CD14-positive monocyte (primary cell): ENCODE results near the gene ERCC5. TPM values are rescaled to one million over a fixed set of nuclear protein-coding genes. Genes with fewer than 3 reads are reported as not detected.

Experiments
- DNase-seq, 3 donors: peaks; one replicate each; pipeline ENCODE4 v3.0.0-alpha.2; 2011 to 2022
- H2AFZ ChIP-seq: 2 replicates; pipeline ENCODE4 v1.6.0; 2012; ENCODE audit warnings: mild to moderate bottlenecking, low read depth, low read length, inconsistent platforms; ENCODE audit not compliant: insufficient read depth, poor library complexity, severe bottlenecking
- H3K27ac ChIP-seq, 2 donors: 1 replicate in 1 of 2; 2 replicates in 1 of 2; pipeline ENCODE4 v1.5.1; 2012 to 2013; ENCODE audit warnings: low read length in 2 of 2, control low read depth in 1 of 2, inconsistent platforms in 1 of 2, low read depth in 1 of 2, mild to moderate bottlenecking in 1 of 2
- H3K27me3 ChIP-seq, 2 donors: one replicate each; pipeline versions ENCODE4 v1.6.0 to v1.6.1; 2011 to 2013; ENCODE audit warnings: low read length in 2 of 2; ENCODE audit not compliant: control insufficient read depth in 2 of 2, insufficient read depth in 2 of 2
- H3K36me3 ChIP-seq, 2 donors: replicated peaks in 1 of 2; 1 replicate in 1 of 2; 2 replicates in 1 of 2; pipeline versions ENCODE4 v1.5.1 to v1.6.1; 2012 to 2013; ENCODE audit warnings: low read length in 2 of 2, control low read depth in 1 of 2, inconsistent platforms in 1 of 2, mild to moderate bottlenecking in 1 of 2; ENCODE audit not compliant: insufficient read depth in 2 of 2, control insufficient read depth in 1 of 2
- H3K4me1 ChIP-seq, 2 donors: 1 replicate in 1 of 2; 2 replicates in 1 of 2; pipeline versions ENCODE4 v1.5.1 to v1.6.1; 2012 to 2013; ENCODE audit warnings: low read length in 2 of 2, control low read depth in 1 of 2, inconsistent platforms in 1 of 2, mild to moderate bottlenecking in 1 of 2, moderate library complexity in 1 of 2; ENCODE audit not compliant: insufficient read depth in 2 of 2, control insufficient read depth in 1 of 2
- H3K4me2 ChIP-seq: replicated peaks from 2 replicates; pipeline ENCODE3; 2012; ENCODE audit warnings: low read length, moderate library complexity, mild to moderate bottlenecking; ENCODE audit not compliant: poor library complexity, severe bottlenecking; ENCODE audit errors: extremely low read depth
- H3K4me3 ChIP-seq, 3 experiments: fragments of 200-600 bp in 1 of 3; sonication (generic) in 1 of 3; replicated peaks in 1 of 3; 1 replicate in 2 of 3; 2 replicates in 1 of 3; pipeline ENCODE4 v1.5.1; 2011 to 2013; ENCODE audit warnings: low read length in 3 of 3, mild to moderate bottlenecking in 3 of 3, control low read depth in 2 of 3, low read depth in 2 of 3, inconsistent platforms in 1 of 3, moderate library complexity in 1 of 3
- H3K79me2 ChIP-seq: 2 replicates; pipeline ENCODE4 v1.6.0; 2012; ENCODE audit warnings: mild to moderate bottlenecking, control low read depth, inconsistent platforms, low read length, moderate library complexity; ENCODE audit not compliant: insufficient read depth
- H3K9ac ChIP-seq: 2 replicates; pipeline ENCODE4 v1.6.0; 2017; ENCODE audit warnings: low read length, mild to moderate bottlenecking; ENCODE audit not compliant: insufficient read depth, poor library complexity, severe bottlenecking
- H3K9me3 ChIP-seq, 2 donors: replicated peaks in 1 of 2; 1 replicate in 1 of 2; 2 replicates in 1 of 2; pipeline versions ENCODE4 v1.5.1 to v1.6.1; 2012 to 2013; ENCODE audit warnings: low read length in 2 of 2, control low read depth in 1 of 2; ENCODE audit not compliant: control insufficient read depth in 1 of 2, insufficient read depth in 1 of 2
- H4K20me1 ChIP-seq: 2 replicates; pipeline ENCODE4 v1.6.0; 2012; ENCODE audit warnings: mild to moderate bottlenecking, low read length, control low read depth, moderate library complexity; ENCODE audit not compliant: insufficient read depth
- H3K27ac Mint-ChIP-seq, 7 donors: one replicate each; pipeline ENCODE4 v1.8.0; 2020; ENCODE audit warnings: mild to moderate bottlenecking in 7 of 7, mixed read lengths in 7 of 7, moderate library complexity in 6 of 7, inconsistent platforms in 2 of 7
- H3K27me3 Mint-ChIP-seq, 3 donors: one replicate each; pipeline ENCODE4 v1.8.0; 2021 to 2022; ENCODE audit warnings: low read depth in 3 of 3, mild to moderate bottlenecking in 3 of 3, mixed read lengths in 3 of 3, moderate library complexity in 3 of 3, inconsistent platforms in 1 of 3
- H3K36me3 Mint-ChIP-seq, 2 donors: one replicate each; pipeline ENCODE4 v1.8.0; 2020; ENCODE audit warnings: mixed read lengths in 2 of 2, inconsistent platforms in 1 of 2, mild to moderate bottlenecking in 1 of 2
- H3K4me1 Mint-ChIP-seq: one replicate; pipeline ENCODE4 v1.8.0; 2020; ENCODE audit warnings: mild to moderate bottlenecking, mixed read lengths
- H3K4me3 Mint-ChIP-seq, 2 donors: one replicate each; pipeline ENCODE4 v1.8.0; 2020; ENCODE audit warnings: mild to moderate bottlenecking in 2 of 2, mixed read lengths in 2 of 2, moderate library complexity in 1 of 2
- H3K9me3 Mint-ChIP-seq, 7 donors: one replicate each; pipeline ENCODE4 v1.8.0; 2020 to 2022; ENCODE audit warnings: mixed read lengths in 7 of 7, mild to moderate bottlenecking in 6 of 7, moderate library complexity in 6 of 7, inconsistent platforms in 2 of 7
- CTCF ChIP-seq: fragments of 200-600 bp; IDR thresholded peaks from one replicate; pipeline ENCODE4 v1.8.0; 2022; ENCODE audit warnings: antibody characterized with exemption, mild to moderate bottlenecking
- WGBS: methylation state at CpG from one replicate; pipeline ENCODE4 v1.1.5; 2013; ENCODE audit warnings: missing lambda C conversion rate; ENCODE audit not compliant: insufficient coverage; 5-methylcytosine and 5-hydroxymethylcytosine counted together
- intact Hi-C, 2 donors: fragments of 100-400 bp; cut with micrococcal nuclease; formaldehyde crosslinking; loops; one replicate each; pipeline versions ENCODE4 v1.15.0 to v1.15.1; 2023
- polyA plus RNA-seq, 3 donors: library from polyadenylated mRNA; depleted of rRNA in 1 of 3; unstranded in 2 of 3; stranded (reverse) in 1 of 3; fragments of 300-500 nt in 2 of 3; fragments of >200 nt in 1 of 3; fragmentation: Illumina TruSeq in 2 of 3; gene quantifications; 1 replicate in 2 of 3; 2 replicates in 1 of 3; pipeline ENCODE4 v1.2.3, GENCODE V29; 2012 to 2021

The ERCC5 gene
- polyA plus RNA-seq, 3 donors, result 15.2 to 34.2 (median 22.1) TPM

- H3K36me3 ChIP-seq, result no peaks in the 10 kb centered on the region
- H3K4me1 ChIP-seq, result no peaks in the 10 kb centered on the region
- no peak overlapping the region for H3K4me3 Mint-ChIP-seq
- DNase-seq, result no peak
- H3K9me3 ChIP-seq, result no peaks in the 10 kb centered on the region
- no peaks in the 10 kb centered on the region for H3K27me3 Mint-ChIP-seq
- no peaks in the 10 kb centered on the region for H4K20me1 ChIP-seq
- H3K9ac ChIP-seq, result no peak overlapping the region
- H3K27ac ChIP-seq, result no peak overlapping the region
- no peak for TF ChIP-seq CTCF
- no peak overlapping the region for H3K4me3 ChIP-seq
- no peak overlapping the region for H2AFZ ChIP-seq
- no peaks in the 10 kb centered on the region for H3K79me2 ChIP-seq
- H3K36me3 Mint-ChIP-seq, result peaks cover 16 to 18% of the 10 kb centered on the region in 2 donors
- H3K9me3 Mint-ChIP-seq, result no peaks in the 10 kb centered on the region
- no peaks in the 10 kb centered on the region for H3K4me1 Mint-ChIP-seq
- peak overlapping the region in 1 of 7 donors; percentile 11 for H3K27ac Mint-ChIP-seq
- intact Hi-C loops, result no loop called here
- no peaks in the 10 kb centered on the region for H3K27me3 ChIP-seq
- H3K4me2 ChIP-seq, result no peak overlapping the region
These were observed 27.9 kb upstream of the ERCC5 start for GRCh38 chr13:102817907-102818306.

GRCh38 chr13:102825400-102825799 lies 20.4 kb upstream of the ERCC5 start:
- peak overlapping the region in 1 of 7 donors; percentile 6 for H3K27ac Mint-ChIP-seq
- Histone ChIP-seq H3K79me2 (no peaks in the 10 kb centered on the region), H3K4me3 (no peak overlapping the region), H2AFZ (no peak overlapping the region), H4K20me1 (no peaks in the 10 kb centered on the region), H3K9ac (no peak overlapping the region), H3K36me3 (no peaks in the 10 kb centered on the region), H3K27ac (no peak overlapping the region), H3K9me3 (no peaks in the 10 kb centered on the region), H3K4me2 (no peak overlapping the region), H3K4me1 (no peaks in the 10 kb centered on the region), H3K27me3 (no peaks in the 10 kb centered on the region)
- H3K27me3 Mint-ChIP-seq, result no peaks in the 10 kb centered on the region
- 95% methylated on average over 4 of the region's 4 CpGs for WGBS
- intact Hi-C loops, result no loop called here
- no peak for DNase-seq
- peaks cover 8% of the 10 kb centered on the region for H3K4me1 Mint-ChIP-seq
- H3K4me3 Mint-ChIP-seq, result no peak overlapping the region
- no peaks in the 10 kb centered on the region for H3K9me3 Mint-ChIP-seq
- H3K36me3 Mint-ChIP-seq, result peaks cover 7 to 14% of the 10 kb centered on the region in 2 donors
- no peak for TF ChIP-seq CTCF
